GM13976 (cell line): ENCODE measurements around the gene SV2C.

ENCODE experiments used
- DNase-seq: peaks from one replicate; pipeline ENCODE4 v3.0.0; 2012; ENCODE audit warnings: low spot score
- in situ Hi-C: fragments of 300-500 bp; cut with MboI; formaldehyde crosslinking; loops from one replicate; pipeline ENCODE4 v1.12.0; 2022; ENCODE audit warnings: low sequenced_read_pairs, mixed read lengths, inconsistent platforms; ENCODE audit not compliant: unreplicated experiment
- TF ChIP-seq, protein P1 (sequence below): IDR thresholded peaks from 2 replicates; pipeline ENCODE4 v1.5.1; 2012; ENCODE audit warnings: borderline replicate concordance, mild to moderate bottlenecking; ENCODE audit not compliant: insufficient read depth; ENCODE audit errors: extremely low read depth, missing control alignments, control extremely low read depth

The SV2C gene

DNA sequence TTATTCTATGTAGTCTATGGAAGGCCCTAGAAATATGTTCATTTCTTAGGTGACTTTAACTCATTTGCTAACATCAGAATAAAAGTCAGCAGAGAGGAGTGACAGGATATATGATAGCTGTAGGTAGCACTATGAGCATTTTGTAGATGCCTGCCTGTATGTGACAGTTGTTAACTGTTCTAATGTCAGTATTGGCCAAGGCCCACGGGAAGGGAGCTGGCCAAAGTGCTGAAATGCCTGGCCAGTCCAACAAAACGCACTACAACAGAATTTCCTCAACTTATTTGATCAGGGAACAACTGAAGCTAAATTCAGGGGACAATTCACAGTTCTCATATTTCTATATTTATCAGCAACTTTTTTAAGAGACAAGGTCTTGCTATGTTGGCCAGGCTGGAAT lies 20.8 kb downstream of the SV2C start:
- DNase-seq = no peak
- TF ChIP-seq, protein P1, sequence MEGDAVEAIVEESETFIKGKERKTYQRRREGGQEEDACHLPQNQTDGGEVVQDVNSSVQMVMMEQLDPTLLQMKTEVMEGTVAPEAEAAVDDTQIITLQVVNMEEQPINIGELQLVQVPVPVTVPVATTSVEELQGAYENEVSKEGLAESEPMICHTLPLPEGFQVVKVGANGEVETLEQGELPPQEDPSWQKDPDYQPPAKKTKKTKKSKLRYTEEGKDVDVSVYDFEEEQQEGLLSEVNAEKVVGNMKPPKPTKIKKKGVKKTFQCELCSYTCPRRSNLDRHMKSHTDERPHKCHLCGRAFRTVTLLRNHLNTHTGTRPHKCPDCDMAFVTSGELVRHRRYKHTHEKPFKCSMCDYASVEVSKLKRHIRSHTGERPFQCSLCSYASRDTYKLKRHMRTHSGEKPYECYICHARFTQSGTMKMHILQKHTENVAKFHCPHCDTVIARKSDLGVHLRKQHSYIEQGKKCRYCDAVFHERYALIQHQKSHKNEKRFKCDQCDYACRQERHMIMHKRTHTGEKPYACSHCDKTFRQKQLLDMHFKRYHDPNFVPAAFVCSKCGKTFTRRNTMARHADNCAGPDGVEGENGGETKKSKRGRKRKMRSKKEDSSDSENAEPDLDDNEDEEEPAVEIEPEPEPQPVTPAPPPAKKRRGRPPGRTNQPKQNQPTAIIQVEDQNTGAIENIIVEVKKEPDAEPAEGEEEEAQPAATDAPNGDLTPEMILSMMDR = no peak
- in situ Hi-C loops = no loop called here

DNA sequence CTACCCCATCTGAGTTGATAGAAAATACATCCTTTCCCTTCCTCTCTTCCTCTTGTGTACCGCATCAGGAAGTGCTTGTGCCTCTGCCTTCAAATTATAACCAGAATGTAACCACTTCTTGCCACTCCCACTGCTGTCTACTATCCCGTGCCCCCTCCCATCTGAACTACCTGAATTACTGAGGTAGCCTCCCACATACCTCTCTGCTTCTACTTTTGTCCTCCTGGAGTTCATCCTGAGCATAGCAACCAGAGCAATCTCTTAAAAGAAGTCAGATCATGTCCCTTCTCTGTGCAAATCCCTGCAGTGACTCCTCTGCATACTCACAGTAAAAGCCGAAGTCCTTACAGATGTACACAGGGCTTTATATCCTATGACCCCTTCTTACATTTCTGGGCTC lies 23.0 kb downstream of the SV2C start:
- in situ Hi-C loops = no loop called here
- DNase-seq = no peak
- TF ChIP-seq, protein P1 = no peak

DNA sequence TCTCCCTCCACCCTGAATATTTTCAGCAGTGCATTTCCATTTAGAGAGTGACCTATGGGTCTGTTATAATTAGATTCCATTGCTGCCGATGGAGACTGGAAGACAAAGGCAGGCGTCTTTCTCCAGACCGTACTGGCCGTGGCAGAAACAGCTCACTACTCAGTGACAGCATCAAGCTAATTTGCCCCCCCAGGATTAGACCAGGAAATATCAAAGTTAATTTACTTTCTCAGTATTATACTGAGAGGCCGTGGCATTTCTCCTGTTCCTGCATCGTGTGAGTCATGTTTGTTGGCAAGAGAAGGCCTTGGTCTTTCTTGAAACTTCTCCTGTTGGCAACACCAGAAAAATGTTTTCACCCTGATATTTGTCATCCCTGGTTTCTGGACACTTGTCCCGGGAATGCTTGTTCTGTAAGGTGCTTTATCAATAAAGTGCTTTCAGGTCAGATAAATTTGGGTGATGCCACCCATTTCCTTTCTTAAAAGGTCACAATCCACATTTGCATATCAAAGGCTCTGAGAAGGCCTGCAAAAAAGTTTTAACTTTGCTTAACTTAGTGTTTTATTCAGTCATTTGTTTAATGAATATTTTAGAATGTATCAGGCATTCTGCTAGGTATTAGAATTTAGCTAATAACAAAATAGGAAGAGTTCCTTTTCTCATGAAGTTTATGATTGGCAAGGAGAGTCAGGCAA lies 28.4 kb downstream of the SV2C start:
- no peak for DNase-seq
- TF ChIP-seq, protein P1 = no peak
- in situ Hi-C loops = no loop called here

DNA sequence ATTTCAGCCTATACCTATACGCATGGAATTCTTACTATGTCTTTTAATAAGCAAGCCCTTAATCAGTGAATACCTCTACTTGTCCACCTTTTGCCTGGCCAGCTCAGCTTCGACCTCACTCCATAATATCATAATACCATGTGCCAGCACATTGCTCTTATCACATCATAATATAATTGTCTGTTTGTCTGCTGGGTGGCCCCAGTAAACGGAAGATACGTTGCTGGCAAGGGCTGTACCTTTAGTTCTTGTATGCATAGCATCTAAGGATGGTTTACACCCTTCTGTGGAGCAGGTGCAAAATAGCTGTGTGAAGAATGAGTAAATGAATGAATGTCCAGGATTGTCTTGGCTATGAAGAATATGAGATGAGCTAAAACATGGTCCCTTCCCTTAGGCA lies 29.9 kb downstream of the SV2C start:
- DNase-seq = no peak
- in situ Hi-C loops = no loop called here
- TF ChIP-seq, protein P1 = no peak

DNA sequence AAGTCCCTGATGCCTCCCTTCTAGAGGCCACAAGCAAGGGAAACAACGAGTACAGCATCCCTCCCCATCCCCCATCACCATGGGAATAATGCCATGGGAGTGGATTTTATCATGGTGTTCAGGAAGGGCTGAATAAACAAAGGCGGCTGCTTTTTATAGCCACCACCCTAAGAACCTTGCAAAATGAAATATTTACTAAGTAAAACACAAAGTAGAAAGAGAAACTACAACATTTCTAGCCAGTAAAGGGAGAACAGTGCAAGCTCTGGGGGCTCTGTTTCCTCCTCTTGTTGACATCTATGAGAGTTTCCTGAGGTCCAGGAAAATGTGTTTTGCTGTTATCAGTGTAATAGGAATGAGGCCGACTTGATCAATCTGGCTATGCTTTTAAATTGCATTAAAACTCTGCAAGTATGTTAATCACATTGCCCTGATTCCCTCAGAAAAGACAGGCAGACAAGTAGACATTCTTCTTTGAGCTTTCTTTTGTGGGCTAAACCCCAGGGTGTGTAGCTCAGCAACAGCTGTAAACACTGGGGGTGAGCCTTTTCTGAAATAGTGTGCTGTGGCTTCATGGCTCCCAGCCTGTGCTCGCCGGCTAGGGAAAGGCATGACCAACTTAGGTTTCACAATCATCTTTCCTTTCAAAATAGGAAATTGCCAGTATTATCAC lies 31.1 kb downstream of the SV2C start:
- no peak for DNase-seq
- in situ Hi-C loops = no loop called here
- TF ChIP-seq, protein P1 = no peak

DNA sequence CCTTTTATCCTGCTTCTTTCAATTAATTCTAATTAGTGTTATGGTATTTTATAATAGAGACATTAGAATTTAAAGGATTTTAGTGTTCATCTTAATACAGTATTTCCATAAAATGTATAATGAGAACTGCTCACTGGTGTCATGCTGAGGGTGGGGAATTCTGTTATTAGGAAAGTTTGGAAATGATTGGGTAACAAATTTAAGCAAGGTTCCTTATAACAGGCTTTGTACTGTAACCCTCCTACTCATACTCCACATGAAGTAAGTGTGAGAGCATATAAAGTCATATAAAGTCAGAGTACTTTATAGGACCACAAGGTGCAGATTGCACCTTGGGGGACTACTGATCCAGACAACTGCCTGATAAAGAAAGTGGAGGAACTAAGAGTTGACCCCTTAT lies 42.2 kb downstream of the SV2C start:
- TF ChIP-seq, protein P1 = no peak
- DNase-seq = no peak
- in situ Hi-C loops = no loop called here
